Pulmonary artery endothelial cell (primary cell): ENCODE data around the gene SDK2. TPM values are rescaled to one million over a fixed set of nuclear protein-coding genes. Genes with fewer than 3 reads are reported as not detected.

Experiments used
- DNase-seq: peaks from one replicate; pipeline ENCODE4 v3.0.0-alpha.2; 2011; ENCODE audit warnings: low read depth, low spot score
- total RNA-seq: library from RNA; depleted of rRNA; stranded (reverse); fragments of >200 nt; gene quantifications from 2 replicates; pipeline ENCODE4 v1.2.3, GENCODE V29; 2014

Gene SDK2
- total RNA-seq, 1 donor from 2014 or later: under 0.01 TPM

DNA sequence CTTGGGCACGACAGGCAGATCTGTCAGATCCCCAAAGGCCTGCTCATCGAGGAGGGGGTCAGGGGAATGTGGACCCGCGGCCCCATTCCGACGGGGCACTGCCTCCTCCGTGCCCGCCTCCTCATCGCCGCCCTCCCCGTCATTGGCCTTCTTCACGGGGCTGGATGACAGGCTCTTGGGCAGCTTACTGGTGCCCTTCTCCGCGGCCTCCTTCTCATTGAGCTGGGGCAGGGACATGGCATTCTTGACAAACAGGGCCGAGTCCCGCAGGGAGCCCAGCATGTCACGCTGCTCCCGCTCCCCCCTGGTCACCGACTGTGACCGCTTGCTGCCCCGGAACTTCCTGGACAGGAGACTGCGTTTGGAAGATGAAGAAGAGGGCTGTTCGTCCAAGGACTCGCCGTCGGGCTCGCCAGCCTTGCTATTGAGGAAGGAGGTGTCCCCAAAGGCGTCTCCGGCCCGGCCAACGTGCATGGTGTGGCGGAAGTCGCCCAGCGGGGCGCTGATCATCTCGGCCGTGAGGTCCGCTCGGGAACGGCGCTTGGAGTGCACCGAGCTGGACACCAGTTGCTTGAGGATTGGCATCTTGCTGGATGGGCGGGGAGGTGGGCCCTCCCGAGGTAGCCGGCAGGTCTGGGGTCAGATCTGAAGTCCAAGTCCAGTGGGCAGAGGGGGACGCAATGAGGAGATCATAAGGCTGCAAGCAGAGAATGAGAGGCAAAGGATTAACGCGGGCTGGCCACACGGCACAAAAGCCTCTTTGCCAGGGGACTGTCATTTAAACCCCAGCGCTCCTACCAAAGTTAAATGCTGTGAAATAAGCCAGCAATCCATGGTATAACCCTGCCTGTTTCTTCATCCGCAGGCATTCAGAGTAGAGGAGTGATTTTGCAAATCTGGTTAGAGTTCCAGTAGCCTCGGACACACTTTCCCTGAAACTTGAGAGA is 358.1 kb downstream of the SDK2 start:
- no peak for DNase-seq

DNA sequence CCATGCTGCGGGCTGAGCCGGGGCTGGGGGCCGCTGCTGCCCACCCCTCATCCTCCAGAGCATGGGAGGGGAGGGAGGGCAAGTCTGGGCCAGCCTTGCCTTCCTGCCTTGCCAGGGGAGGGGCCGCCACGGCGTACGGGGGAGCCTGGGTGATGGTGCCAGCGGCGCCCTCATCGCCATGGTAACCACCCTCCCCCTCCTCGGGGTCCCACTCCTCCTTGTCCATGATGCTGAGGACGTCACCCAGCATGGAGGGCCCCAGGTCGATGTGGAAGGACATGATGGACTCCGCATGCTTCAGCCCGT is 358.7 kb downstream of the SDK2 start:
- DNase-seq: no peak

DNA sequence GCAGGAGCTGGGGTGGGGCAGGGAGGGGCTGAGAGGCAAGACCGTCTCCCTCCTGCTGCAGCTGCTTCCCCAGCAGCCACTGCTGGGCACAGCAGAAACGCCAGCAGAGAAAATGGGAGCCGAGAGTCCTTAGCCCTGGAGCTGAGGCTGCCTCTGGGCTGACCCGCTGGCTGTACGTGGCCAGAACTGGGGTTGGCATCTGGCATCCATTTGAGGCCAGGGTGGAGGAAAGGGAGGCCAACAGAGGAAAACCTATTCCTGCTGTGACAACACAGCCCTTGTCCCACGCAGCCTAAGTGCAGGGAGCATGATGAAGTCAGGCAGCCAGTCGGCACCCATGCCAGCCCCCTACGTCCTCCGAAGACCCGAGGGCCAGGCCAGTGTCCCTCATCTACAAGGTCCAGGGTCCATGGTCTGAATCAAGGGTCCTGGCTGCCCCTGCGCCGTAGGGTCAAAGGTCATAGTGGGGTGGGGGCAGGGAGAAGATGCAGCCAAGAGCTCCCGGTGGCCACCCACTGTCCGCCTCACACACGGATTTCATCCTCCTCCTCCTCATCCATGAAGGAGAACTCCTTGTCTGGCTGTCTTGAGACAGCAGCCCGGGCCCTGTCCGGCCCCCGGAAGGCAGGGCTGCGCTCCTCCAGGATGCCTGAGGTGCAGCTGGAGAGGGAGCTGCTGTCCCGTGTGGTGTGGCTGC is 359.2 kb downstream of the SDK2 start:
- DNase-seq: no peak
